Astrocyte (in vitro differentiated cells and primary cell): ENCODE data around the gene ERC1. TPM values are rescaled to one million over a fixed set of nuclear protein-coding genes. Genes with fewer than 3 reads are reported as not detected.

Experiments
- DNase-seq: peaks from one replicate; pipeline ENCODE4 v3.0.0-alpha.2; 2010; ENCODE audit warnings: low read depth
- FAIRE-seq: peaks from 2 replicates; lab custom pipeline; 2011; peaks lifted over from hg19 to GRCh38; lab: Jason Lieb, UNC
- H2AFZ ChIP-seq: 2 replicates; pipeline ENCODE4 v1.6.0; 2012; ENCODE audit warnings: low read depth, low read length, inconsistent platforms
- H3K27ac ChIP-seq: 2 replicates; pipeline ENCODE4 v1.5.1; 2011; ENCODE audit warnings: low read depth, low read length, inconsistent platforms
- H3K27me3 ChIP-seq: 2 replicates; pipeline ENCODE4 v1.6.0; 2011; ENCODE audit warnings: low read length, inconsistent platforms; ENCODE audit not compliant: insufficient read depth
- H3K36me3 ChIP-seq: 2 replicates; pipeline ENCODE4 v1.5.1; 2011; ENCODE audit warnings: low read length, inconsistent platforms; ENCODE audit not compliant: insufficient read depth
- H3K4me1 ChIP-seq: 2 replicates; pipeline ENCODE4 v1.5.1; 2011; ENCODE audit warnings: low read length, inconsistent platforms; ENCODE audit not compliant: insufficient read depth
- H3K4me2 ChIP-seq: 2 replicates; pipeline ENCODE4 v1.6.0; 2012; ENCODE audit warnings: low read length, inconsistent platforms
- H3K4me3 ChIP-seq: 2 replicates; pipeline ENCODE4 v1.5.1; 2011; ENCODE audit warnings: low read depth, mild to moderate bottlenecking, low read length, inconsistent platforms; ENCODE audit not compliant: insufficient read depth
- H3K79me2 ChIP-seq: 2 replicates; pipeline ENCODE4 v1.6.0; 2012; ENCODE audit warnings: mild to moderate bottlenecking, low read length, inconsistent platforms; ENCODE audit not compliant: insufficient read depth
- H3K9ac ChIP-seq: 2 replicates; pipeline ENCODE4 v1.6.0; 2012; ENCODE audit warnings: mild to moderate bottlenecking, low read length, inconsistent platforms
- H3K9me3 ChIP-seq: 2 replicates; pipeline ENCODE4 v1.5.1; 2012; ENCODE audit warnings: low read depth, mild to moderate bottlenecking, low read length, inconsistent platforms; ENCODE audit not compliant: insufficient read depth
- H4K20me1 ChIP-seq: 2 replicates; pipeline ENCODE4 v1.6.0; 2012; ENCODE audit warnings: low read length, inconsistent platforms; ENCODE audit not compliant: insufficient read depth
- H3K27ac Mint-ChIP-seq: one replicate; pipeline ENCODE4 v1.8.0; 2021; ENCODE audit warnings: mild to moderate bottlenecking, mixed read lengths; ENCODE audit not compliant: unreplicated experiment
- H3K27me3 Mint-ChIP-seq: one replicate; pipeline ENCODE4 v1.8.0; 2021; ENCODE audit warnings: low read depth, mixed read lengths; ENCODE audit not compliant: unreplicated experiment
- H3K36me3 Mint-ChIP-seq: one replicate; pipeline ENCODE4 v1.8.0; 2021; ENCODE audit warnings: low read depth, mixed read lengths; ENCODE audit not compliant: unreplicated experiment
- H3K4me1 Mint-ChIP-seq: one replicate; pipeline ENCODE4 v1.8.0; 2021; ENCODE audit warnings: low read depth, mixed read lengths; ENCODE audit not compliant: unreplicated experiment
- H3K4me3 Mint-ChIP-seq: one replicate; pipeline ENCODE4 v1.8.0; 2021; ENCODE audit warnings: mild to moderate bottlenecking, moderate library complexity, mixed read lengths; ENCODE audit not compliant: unreplicated experiment
- H3K9me3 Mint-ChIP-seq: one replicate; pipeline ENCODE4 v1.8.0; 2021; ENCODE audit warnings: mild to moderate bottlenecking, mixed read lengths; ENCODE audit not compliant: unreplicated experiment
- EZH2 ChIP-seq: IDR thresholded peaks from 2 replicates; pipeline ENCODE4 v1.6.1; 2012; ENCODE audit warnings: mild to moderate bottlenecking, low read length, inconsistent platforms; ENCODE audit not compliant: insufficient read depth
- total RNA-seq: library from RNA; stranded (reverse); gene quantifications from 2 replicates; pipeline ENCODE4 v1.2.1, GENCODE V29; 2021
- TF ChIP-seq, protein P1 (sequence below): IDR thresholded peaks from 2 replicates; pipeline ENCODE4 v1.5.1; 2011; ENCODE audit warnings: low read depth, mild to moderate bottlenecking, inconsistent platforms, low read length, moderate library complexity; ENCODE audit not compliant: insufficient read depth

ERC1 gene
- total RNA-seq, 1 donor from 2014 or later: 67.1 TPM

DNA sequence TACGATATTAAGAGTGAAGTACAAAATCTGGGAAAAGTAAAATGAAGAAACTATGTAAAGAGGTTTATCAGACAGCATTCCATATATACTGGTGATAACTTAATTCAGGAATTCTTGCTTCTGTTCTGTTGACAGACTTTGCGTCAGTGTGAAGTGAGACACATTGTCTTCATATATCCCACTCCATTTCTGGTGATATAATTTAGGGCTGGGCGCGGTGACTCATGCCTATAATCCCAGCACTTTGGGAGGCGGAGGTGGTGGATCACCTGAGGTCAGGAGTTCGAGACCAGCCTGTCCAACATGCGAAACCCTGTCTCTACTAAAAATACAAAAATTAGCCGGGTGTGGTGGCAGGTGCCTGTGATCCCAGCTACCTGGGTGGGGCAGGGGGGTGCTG, 21.2 kb upstream of the ERC1 start:
- TF ChIP-seq, protein P1, sequence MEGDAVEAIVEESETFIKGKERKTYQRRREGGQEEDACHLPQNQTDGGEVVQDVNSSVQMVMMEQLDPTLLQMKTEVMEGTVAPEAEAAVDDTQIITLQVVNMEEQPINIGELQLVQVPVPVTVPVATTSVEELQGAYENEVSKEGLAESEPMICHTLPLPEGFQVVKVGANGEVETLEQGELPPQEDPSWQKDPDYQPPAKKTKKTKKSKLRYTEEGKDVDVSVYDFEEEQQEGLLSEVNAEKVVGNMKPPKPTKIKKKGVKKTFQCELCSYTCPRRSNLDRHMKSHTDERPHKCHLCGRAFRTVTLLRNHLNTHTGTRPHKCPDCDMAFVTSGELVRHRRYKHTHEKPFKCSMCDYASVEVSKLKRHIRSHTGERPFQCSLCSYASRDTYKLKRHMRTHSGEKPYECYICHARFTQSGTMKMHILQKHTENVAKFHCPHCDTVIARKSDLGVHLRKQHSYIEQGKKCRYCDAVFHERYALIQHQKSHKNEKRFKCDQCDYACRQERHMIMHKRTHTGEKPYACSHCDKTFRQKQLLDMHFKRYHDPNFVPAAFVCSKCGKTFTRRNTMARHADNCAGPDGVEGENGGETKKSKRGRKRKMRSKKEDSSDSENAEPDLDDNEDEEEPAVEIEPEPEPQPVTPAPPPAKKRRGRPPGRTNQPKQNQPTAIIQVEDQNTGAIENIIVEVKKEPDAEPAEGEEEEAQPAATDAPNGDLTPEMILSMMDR: no peak
- no peak for TF ChIP-seq EZH2
- H4K20me1 ChIP-seq: no peaks in the 10 kb centered on the region
- no peak overlapping the region for H3K27ac Mint-ChIP-seq
- peaks cover 1% of the 10 kb centered on the region for H3K9me3 Mint-ChIP-seq
- FAIRE-seq (no peak), DNase-seq (no peak)
- H3K27me3 Mint-ChIP-seq: no peaks in the 10 kb centered on the region
- no peak overlapping the region for H3K4me3 Mint-ChIP-seq
- no peak overlapping the region for H3K27ac ChIP-seq
- H3K4me3 ChIP-seq: no peak overlapping the region
- H3K4me1 Mint-ChIP-seq: no peaks in the 10 kb centered on the region
- no peaks in the 10 kb centered on the region for H3K4me1 ChIP-seq
- H3K36me3 ChIP-seq: no peaks in the 10 kb centered on the region
- H3K9me3 ChIP-seq: no peaks in the 10 kb centered on the region
- H3K9ac ChIP-seq: no peak overlapping the region
- H3K36me3 Mint-ChIP-seq: no peaks in the 10 kb centered on the region
- no peak overlapping the region for H2AFZ ChIP-seq
- H3K27me3 ChIP-seq: peaks cover 8% of the 10 kb centered on the region
- no peak overlapping the region for H3K4me2 ChIP-seq
- no peaks in the 10 kb centered on the region for H3K79me2 ChIP-seq

- Histone ChIP-seq H2AFZ (no peak overlapping the region), H3K36me3 (no peaks in the 10 kb centered on the region), H3K27ac (no peak overlapping the region), H3K4me3 (no peak overlapping the region), H3K4me1 (no peaks in the 10 kb centered on the region), H3K9me3 (no peaks in the 10 kb centered on the region), H4K20me1 (no peaks in the 10 kb centered on the region), H3K9ac (no peak overlapping the region), H3K79me2 (no peaks in the 10 kb centered on the region), H3K4me2 (no peak overlapping the region), H3K27me3 (peaks cover 10% of the 10 kb centered on the region)
- H3K4me1 Mint-ChIP-seq: no peaks in the 10 kb centered on the region
- H3K4me3 Mint-ChIP-seq: no peak overlapping the region
- no peak overlapping the region for H3K27ac Mint-ChIP-seq
- DNase-seq (no peak), FAIRE-seq (no peak)
- peaks cover 2% of the 10 kb centered on the region for H3K9me3 Mint-ChIP-seq
- no peaks in the 10 kb centered on the region for H3K36me3 Mint-ChIP-seq
- TF ChIP-seq EZH2: no peak
- TF ChIP-seq, protein P1: no peak
- H3K27me3 Mint-ChIP-seq: no peaks in the 10 kb centered on the region
Observed at GRCh38 chr12:971991-972390, 19.0 kb upstream of the ERC1 start.

DNA sequence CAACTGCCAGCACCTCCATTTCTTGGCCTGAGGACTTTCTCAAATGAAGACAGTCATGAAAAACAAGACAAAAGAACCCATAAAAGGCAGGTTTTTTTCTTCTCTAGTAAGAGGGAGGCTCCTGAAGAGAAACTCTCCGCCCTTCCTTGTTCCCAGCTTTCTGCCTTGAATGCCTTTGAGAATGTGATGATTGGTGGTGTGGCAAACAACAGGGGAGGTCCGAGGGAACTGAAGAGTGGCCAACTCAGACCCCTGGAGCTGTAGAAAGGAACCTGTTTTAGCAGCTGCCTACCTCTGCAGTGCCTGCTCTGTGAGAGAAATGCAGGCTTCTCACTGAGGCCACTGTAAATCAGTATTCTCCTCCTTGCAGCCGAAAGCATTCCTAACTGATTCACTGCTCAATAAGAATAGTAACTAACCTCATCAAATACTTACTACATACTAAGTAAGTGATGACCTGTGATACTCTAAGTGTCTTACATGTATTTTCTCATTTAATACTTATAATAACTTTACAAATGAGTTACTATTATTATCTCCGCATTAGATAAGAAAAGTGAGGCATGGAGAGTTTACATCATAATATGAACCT, 16.7 kb upstream of the ERC1 start:
- Histone ChIP-seq H3K4me3 (no peak overlapping the region), H3K9me3 (no peaks in the 10 kb centered on the region), H3K4me1 (no peaks in the 10 kb centered on the region), H3K27me3 (peaks cover 20% of the 10 kb centered on the region), H3K4me2 (no peak overlapping the region), H3K9ac (no peak overlapping the region), H3K27ac (no peak overlapping the region), H2AFZ (no peak overlapping the region), H4K20me1 (peaks cover 2% of the 10 kb centered on the region), H3K79me2 (no peaks in the 10 kb centered on the region), H3K36me3 (no peaks in the 10 kb centered on the region)
- Mint-ChIP-seq H3K27me3 (no peaks in the 10 kb centered on the region), H3K9me3 (peaks cover 2% of the 10 kb centered on the region), H3K36me3 (peaks cover 5% of the 10 kb centered on the region), H3K4me3 (no peak overlapping the region), H3K27ac (no peak overlapping the region), H3K4me1 (no peaks in the 10 kb centered on the region)
- TF ChIP-seq, protein P1: no peak
- TF ChIP-seq EZH2: no peak
- FAIRE-seq: no peak
- DNase-seq: no peak
